GM21529 (cell line): ENCODE measurements around the gene AP1S3.
"Not testable (repeated sequence)": the region's sequence is repeated elsewhere in the genome, so short reads cannot be mapped to it uniquely, and the experiment has no call there.

Source experiments
- ATAC-seq: cut with Tn5 transposase; IDR thresholded peaks from one replicate; pipeline ENCODE4 v1.9.1; 2021; ENCODE audit not compliant: unreplicated experiment

AP1S3 gene

GRCh38 chr2:223811757-223812156, 25.6 kb downstream of the AP1S3 start:
- ATAC-seq, result no peak

GRCh38 chr2:223805008-223805407, 32.4 kb downstream of the AP1S3 start:
- no peak for ATAC-seq

- ATAC-seq, result no peak
These were observed 35.6 kb downstream of the AP1S3 start for GRCh38 chr2:223801736-223802135.

- no peak for ATAC-seq
These were observed 36.5 kb downstream of the AP1S3 start for GRCh38 chr2:223800908-223801307.

- peak; percentile 98 for ATAC-seq
These were observed 39.3 kb downstream of the AP1S3 start for GRCh38 chr2:223797811-223798721.

- no peak for ATAC-seq
These were observed 40.3 kb downstream of the AP1S3 start for GRCh38 chr2:223797037-223797436.

GRCh38 chr2:223789423-223789822, 48.0 kb downstream of the AP1S3 start:
- ATAC-seq, result no peak

- no peak for ATAC-seq
These were observed 48.6 kb downstream of the AP1S3 start for GRCh38 chr2:223788826-223789225.

- not testable (repeated sequence) for ATAC-seq
These were observed 49.3 kb downstream of the AP1S3 start for GRCh38 chr2:223788106-223788505.

GRCh38 chr2:223787358-223787757, 50.0 kb downstream of the AP1S3 start:
- ATAC-seq, result peak; percentile 55

GRCh38 chr2:223786943-223787342, 50.4 kb downstream of the AP1S3 start:
- peak; percentile 73 for ATAC-seq

- ATAC-seq, result no peak
These were observed 51.1 kb downstream of the AP1S3 start for GRCh38 chr2:223786236-223786635.

GRCh38 chr2:223784221-223784772, 53.1 kb downstream of the AP1S3 start:
- no peak for ATAC-seq

- no peak for ATAC-seq
These were observed 54.8 kb downstream of the AP1S3 start for GRCh38 chr2:223782629-223783028.

- no peak for ATAC-seq
These were observed 55.8 kb downstream of the AP1S3 start for GRCh38 chr2:223781560-223781959.

- ATAC-seq, result peak; percentile 82
These were observed 57.5 kb downstream of the AP1S3 start for GRCh38 chr2:223779877-223780276.

GRCh38 chr2:223774193-223774592, 63.2 kb downstream of the AP1S3 start:
- no peak for ATAC-seq

GRCh38 chr2:223772363-223772762, 65.0 kb downstream of the AP1S3 start:
- no peak for ATAC-seq

- ATAC-seq, result no peak
These were observed 65.9 kb downstream of the AP1S3 start for GRCh38 chr2:223771475-223771874.

GRCh38 chr2:223768179-223768578, 69.2 kb downstream of the AP1S3 start:
- ATAC-seq, result no peak

GRCh38 chr2:223767341-223767740, 70.0 kb downstream of the AP1S3 start:
- ATAC-seq, result no peak

- no peak for ATAC-seq
These were observed 72.1 kb downstream of the AP1S3 start for GRCh38 chr2:223765221-223765785.
